HepG2 (cell line): ENCODE data around the gene SKP1. TPM values are rescaled to one million over a fixed set of nuclear protein-coding genes. Genes with fewer than 3 reads are reported as not detected.

Experiments
- ATAC-seq: fragments of 200-7000 bp; cut with Tn5 transposase; 3 replicates; pipeline ENCODE4 v1.9.1; 2020; ENCODE audit warnings: mild to moderate bottlenecking, moderate library complexity
- BruUV-seq: library from RNA; stranded (reverse); fragments of 400-500 nt; replicated peaks from 2 replicates; lab custom pipeline; 2021; lab: Mats Ljungman, UMichigan
- CTCF ChIA-PET: fragments of 300-600 bp; formaldehyde crosslinking; extraction: SDS; loops from one replicate; lab custom pipeline; 2021; ENCODE audit warnings: low total read pairs, inconsistent platforms, low intra/inter-chr PET ratio; lab: Yijun Ruan, JAX
- POLR2A ChIA-PET: fragments of 350-600 bp; sonication (Branson Sonifier 250); formaldehyde crosslinking; loops from one replicate; lab custom pipeline; 2020; ENCODE audit warnings: antibody characterized with exemption, inconsistent platforms; lab: Yijun Ruan, JAX
- DNase-seq: peaks from one replicate; pipeline ENCODE4 v3.0.0-alpha.2; 2015; ENCODE audit warnings: low spot score
- FAIRE-seq: peaks from 3 replicates; lab custom pipeline; 2011; peaks lifted over from hg19 to GRCh38; lab: Jason Lieb, UNC
- H2AFZ ChIP-seq: one replicate; pipeline ENCODE4 v1.6.1; 2011; ENCODE audit warnings: low read length, inconsistent platforms
- H3K27ac ChIP-seq: fragments of 300-600 bp; 3 replicates; pipeline ENCODE4 v1.8.0; 2011; ENCODE audit warnings: mixed run types, mild to moderate bottlenecking, mixed read lengths, low read length, inconsistent platforms; ENCODE audit not compliant: insufficient read depth; ENCODE audit errors: extremely low read length
- H3K27me3 ChIP-seq, 2 experiments: fragments of 200-600 bp in 1 of 2; 2 replicates in 1 of 2; 3 replicates in 1 of 2; pipeline versions ENCODE4 v1.6.0 to v1.8.0; 2011; ENCODE audit warnings: low read length in 2 of 2, mild to moderate bottlenecking in 2 of 2, moderate library complexity in 2 of 2, inconsistent platforms in 1 of 2; ENCODE audit not compliant: insufficient read depth in 2 of 2, control insufficient read depth in 1 of 2
- H3K36me3 ChIP-seq, 2 experiments: fragments of 200-600 bp in 1 of 2; replicated peaks in 1 of 2; 2 replicates in 1 of 2; 3 replicates in 1 of 2; pipeline versions ENCODE4 v1.5.1 to v1.8.0; 2011; ENCODE audit warnings: low read length in 2 of 2, inconsistent platforms in 1 of 2; ENCODE audit not compliant: insufficient read depth in 2 of 2, control insufficient read depth in 1 of 2
- H3K4me1 ChIP-seq: 2 replicates; pipeline ENCODE4 v1.5.1; 2012; ENCODE audit warnings: low read length, inconsistent platforms; ENCODE audit not compliant: insufficient read depth
- H3K4me2 ChIP-seq: 2 replicates; pipeline ENCODE4 v1.6.0; 2011; ENCODE audit warnings: low read depth, low read length, inconsistent platforms
- H3K4me3 ChIP-seq, 3 experiments: fragments of 200-600 bp in 1 of 3; sonication (generic), shearing (Covaris generic) in 1 of 3; replicated peaks in 1 of 3; 2 replicates each; pipeline ENCODE4 v1.5.1; 2011 to 2016; ENCODE audit warnings: low read length in 3 of 3, inconsistent platforms in 2 of 3, low read depth in 2 of 3, mild to moderate bottlenecking in 2 of 3, control low read depth in 1 of 3, mixed read lengths in 1 of 3; ENCODE audit not compliant: insufficient read depth in 1 of 3
- H3K79me2 ChIP-seq: one replicate; pipeline ENCODE4 v1.6.1; 2011; ENCODE audit warnings: low read length, inconsistent platforms; ENCODE audit not compliant: insufficient read depth
- H3K9ac ChIP-seq: 2 replicates; pipeline ENCODE4 v1.6.0; 2011; ENCODE audit warnings: mild to moderate bottlenecking, low read depth, low read length, inconsistent platforms; ENCODE audit not compliant: insufficient read depth
- H3K9me3 ChIP-seq: 2 replicates; pipeline ENCODE4 v1.5.1; 2012; ENCODE audit warnings: mild to moderate bottlenecking, low read length
- H4K20me1 ChIP-seq: 2 replicates; pipeline ENCODE4 v1.6.0; 2011; ENCODE audit warnings: inconsistent platforms, mild to moderate bottlenecking, low read length, moderate library complexity; ENCODE audit not compliant: insufficient read depth
- AGO2 ChIP-seq: fragments of 200-400 bp; formaldehyde crosslinking; optimal IDR thresholded peaks from 2 replicates; pipeline ENCODE3; 2017; ENCODE audit warnings: mild to moderate bottlenecking, low read depth, low read length, moderate library complexity
- FOSL1 ChIP-seq: sonication (generic); formaldehyde crosslinking; IDR thresholded peaks from 2 replicates; pipeline ENCODE4 v1.9.0; 2021; ENCODE audit warnings: missing genetic modification reagents, borderline replicate concordance
- NR1H2 ChIP-seq: sonication (generic); formaldehyde crosslinking; IDR thresholded peaks from 2 replicates; pipeline ENCODE4 v1.8.1; 2022; ENCODE audit warnings: low read depth, missing genetic modification reagents, borderline replicate concordance
- RBM22 ChIP-seq: fragments of 200-400 bp; formaldehyde crosslinking; optimal IDR thresholded peaks from 2 replicates; pipeline ENCODE3; 2017; ENCODE audit warnings: mild to moderate bottlenecking, low read length, moderate library complexity
- RELA ChIP-seq: sonication (generic); formaldehyde crosslinking; IDR thresholded peaks from 2 replicates; pipeline ENCODE4 v1.4.0; 2020; ENCODE audit warnings: missing genetic modification reagents
- SAFB2 ChIP-seq: sonication (generic); formaldehyde crosslinking; IDR thresholded peaks from 2 replicates; pipeline ENCODE4 v1.5.1; 2020; ENCODE audit warnings: missing genetic modification reagents, low read depth, mild to moderate bottlenecking, borderline replicate concordance
- WGBS: methylation state at CpG from one replicate; pipeline ENCODE4 v1.1.6; 2017; ENCODE audit warnings: low lambda C conversion rate; 5-methylcytosine and 5-hydroxymethylcytosine counted together
- in situ Hi-C: cut with HindIII; loops from 2 replicates; pipeline ENCODE4 v1.10.0; 2017; ENCODE audit warnings: low pct_unique_long_range_greater_than_20kb; ENCODE audit not compliant: extremely low pct_ligation_motif_present
- intact Hi-C: fragments of 100-400 bp; cut with micrococcal nuclease; formaldehyde crosslinking; loops from one replicate; pipeline ENCODE4 v1.10.0; 2022; ENCODE audit not compliant: unreplicated experiment
- polyA plus RNA-seq, 8 experiments: library from polyadenylated mRNA; depleted of rRNA in 3 of 8; stranded (reverse) in 7 of 8; unstranded in 1 of 8; fragments of >200 nt; fragmentation: Illumina TruSeq in 4 of 8; extraction: Trizol in 4 of 8; gene quantifications; 2 replicates each; pipeline versions ENCODE4 v1.2.1 to v1.2.3, GENCODE V29; 2011 to 2016; ENCODE audit warnings: low read depth in 4 of 8, missing spikeins in 1 of 8, mixed read lengths in 1 of 8; ENCODE audit not compliant: insufficient read depth in 1 of 8
- total RNA-seq, 5 experiments: library from RNA; depleted of rRNA; stranded (reverse); fragments of >200 nt; fragmentation: Illumina TruSeq; extraction: Trizol; gene quantifications; 2 replicates each; pipeline ENCODE4 v1.2.3, GENCODE V29; 2016; ENCODE audit warnings: low read depth in 1 of 5
- TF ChIP-seq, protein P1 (sequence below), 2 experiments: sonication (generic) in 1 of 2; formaldehyde crosslinking in 1 of 2; IDR thresholded peaks; 2 replicates each; pipeline versions ENCODE4 v1.5.1 to v1.6.1; 2011 to 2020; ENCODE audit warnings: borderline replicate concordance in 1 of 2, low read depth in 1 of 2, low read length in 1 of 2, mild to moderate bottlenecking in 1 of 2, missing genetic modification reagents in 1 of 2, moderate library complexity in 1 of 2

The SKP1 gene
- total and polyA plus RNA-seq, 2 of the 13 experiments (the other 11 are each of a cell fraction or from before 2014, with no cell fraction given), result 134 to 340 TPM

- ChIA-PET CTCF (interaction anchor here (5.0 kb wide), 1 partner anchor 103 kb away, joined by 71 read pairs; no protein-coding TSS in a partner anchor), POLR2A (interaction anchor here (1.1 to 4.4 kb wide), 2 partner anchors 43 to 103 kb away, joined by 3 to 31 read pairs; no protein-coding TSS in a partner anchor)
- H3K27ac ChIP-seq, result no peak overlapping the region
- TF ChIP-seq RBM22 (peak; percentile 36), SAFB2 (CRISPR knock-in tag) (no peak), AGO2 (peak; percentile 67), NR1H2 (CRISPR knock-in tag) (no peak), FOSL1 (no peak), RELA (CRISPR knock-in tag) (no peak)
- TF ChIP-seq, protein P1, sequence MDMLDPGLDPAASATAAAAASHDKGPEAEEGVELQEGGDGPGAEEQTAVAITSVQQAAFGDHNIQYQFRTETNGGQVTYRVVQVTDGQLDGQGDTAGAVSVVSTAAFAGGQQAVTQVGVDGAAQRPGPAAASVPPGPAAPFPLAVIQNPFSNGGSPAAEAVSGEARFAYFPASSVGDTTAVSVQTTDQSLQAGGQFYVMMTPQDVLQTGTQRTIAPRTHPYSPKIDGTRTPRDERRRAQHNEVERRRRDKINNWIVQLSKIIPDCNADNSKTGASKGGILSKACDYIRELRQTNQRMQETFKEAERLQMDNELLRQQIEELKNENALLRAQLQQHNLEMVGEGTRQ (IDR thresholded peaks at IDR 0.05; ENCODE audit: low read depth, low read length), result no peak
- TF ChIP-seq, protein P1 (CRISPR knock-in tag; IDR thresholded peaks at IDR 0.05; ENCODE audit: borderline replicate concordance), result no peak
- H3K4me1 ChIP-seq, result peaks cover 24% of the 10 kb centered on the region
- 97% methylated on average over 12 of the region's 12 CpGs for WGBS
- BruUV-seq, result no TSS peak
- DNase-seq (no peak), ATAC-seq (no peak), FAIRE-seq (no peak)
- H4K20me1 ChIP-seq, result peaks cover 24% of the 10 kb centered on the region
- H3K4me2 ChIP-seq, result no peak overlapping the region
- H2AFZ ChIP-seq, result no peak overlapping the region
- no peak overlapping the region for H3K9ac ChIP-seq
- H3K36me3 ChIP-seq, result peaks cover 26 to 81% of the 10 kb centered on the region in 2 experiments
- no peaks in the 10 kb centered on the region for H3K9me3 ChIP-seq
- H3K27me3 ChIP-seq, result no peaks in the 10 kb centered on the region
- no peak overlapping the region for H3K4me3 ChIP-seq
- in situ Hi-C loops (no loop called here), intact Hi-C loops (no loop called here)
- peaks cover 2% of the 10 kb centered on the region for H3K79me2 ChIP-seq
Observed at GRCh38 chr5:134142806-134143205, 33.9 kb downstream of the SKP1 start.
